K562 (cell line): ENCODE results near the gene TSR3. TPM values are rescaled to one million over a fixed set of nuclear protein-coding genes. Genes with fewer than 3 reads are reported as not detected.

Experiments
- CBX1 ChIP-seq: sonication (generic); IDR thresholded peaks from 2 replicates; pipeline ENCODE4 v1.6.1; 2016; ENCODE audit warnings: antibody characterized with exemption, low read depth, mild to moderate bottlenecking
- NCOA1 ChIP-seq: fragments of 450-650 bp; IDR thresholded peaks from 2 replicates; pipeline ENCODE4 v1.6.1; 2016; ENCODE audit warnings: low read depth
- SP2 ChIP-seq: IDR thresholded peaks from 2 replicates; pipeline ENCODE4 v1.6.1; 2011; ENCODE audit warnings: mild to moderate bottlenecking, low read depth, low read length, moderate library complexity; ENCODE audit not compliant: poor library complexity, severe bottlenecking; ENCODE audit errors: extremely low read depth
- ZNF584 ChIP-seq: fragments of 200-800 bp; sonication (Bioruptor generic); IDR thresholded peaks from 2 replicates; pipeline ENCODE4 v1.6.1; 2016; ENCODE audit warnings: low read depth, mild to moderate bottlenecking, missing genetic modification characterization, missing compliant biosample characterization
- polyA plus RNA-seq, 8 experiments: library from polyadenylated mRNA; depleted of rRNA in 4 of 8; stranded (reverse) in 5 of 8; unstranded in 3 of 8; fragments of >200 nt; fragmentation: Nextera tagmentation in 2 of 8; fragmentation: Illumina TruSeq in 1 of 8; extraction: Ambion mirVana in 2 of 8; extraction: Trizol in 1 of 8; gene quantifications; 2 replicates each; pipeline versions ENCODE4 v1.2.1 to v1.2.3, GENCODE V29; 2011 to 2014; ENCODE audit warnings: inconsistent platforms in 1 of 8, missing spikeins in 1 of 8
- total RNA-seq, 7 experiments: library from RNA; depleted of rRNA in 6 of 7; stranded (reverse); fragments of >200 nt in 6 of 7; fragmentation: Illumina TruSeq in 2 of 7; extraction: Trizol in 2 of 7; gene quantifications; 2 replicates each; pipeline versions ENCODE4 v1.2.1 to v1.2.3, GENCODE V29; 2011 to 2021; ENCODE audit warnings: low replicate concordance in 1 of 7
- TF ChIP-seq, protein P1 (sequence below), 2 experiments: fragments of 450-650 bp; IDR thresholded peaks; 2 replicates each; pipeline ENCODE4 v1.6.1; 2016
- TF ChIP-seq, protein P2 (sequence below): IDR thresholded peaks from 3 replicates; pipeline ENCODE4 v1.6.1; 2011; ENCODE audit warnings: borderline replicate concordance, mild to moderate bottlenecking; ENCODE audit not compliant: insufficient read length, insufficient read depth
- TF ChIP-seq, protein P3 (sequence below): sonication (generic); formaldehyde crosslinking; IDR thresholded peaks from 2 replicates; pipeline ENCODE4 v1.8.0; 2022; ENCODE audit warnings: mild to moderate bottlenecking, missing genetic modification reagents
- TF ChIP-seq, protein P4 (sequence below): fragments of 450-650 bp; IDR thresholded peaks from 2 replicates; pipeline ENCODE4 v1.6.1; 2016; ENCODE audit warnings: low read depth

Gene TSR3
- total and polyA plus RNA-seq, 9 of the 15 experiments (the other 6 are each of a cell fraction or from before 2014, with no cell fraction given), result 1.5 to 74.8 (median 16.5) TPM

GRCh38 chr16:1351582-1352362 is at the start of gene TSR3, which contains the start of gene GNPTG (continued):
- TF ChIP-seq, protein P1, sequence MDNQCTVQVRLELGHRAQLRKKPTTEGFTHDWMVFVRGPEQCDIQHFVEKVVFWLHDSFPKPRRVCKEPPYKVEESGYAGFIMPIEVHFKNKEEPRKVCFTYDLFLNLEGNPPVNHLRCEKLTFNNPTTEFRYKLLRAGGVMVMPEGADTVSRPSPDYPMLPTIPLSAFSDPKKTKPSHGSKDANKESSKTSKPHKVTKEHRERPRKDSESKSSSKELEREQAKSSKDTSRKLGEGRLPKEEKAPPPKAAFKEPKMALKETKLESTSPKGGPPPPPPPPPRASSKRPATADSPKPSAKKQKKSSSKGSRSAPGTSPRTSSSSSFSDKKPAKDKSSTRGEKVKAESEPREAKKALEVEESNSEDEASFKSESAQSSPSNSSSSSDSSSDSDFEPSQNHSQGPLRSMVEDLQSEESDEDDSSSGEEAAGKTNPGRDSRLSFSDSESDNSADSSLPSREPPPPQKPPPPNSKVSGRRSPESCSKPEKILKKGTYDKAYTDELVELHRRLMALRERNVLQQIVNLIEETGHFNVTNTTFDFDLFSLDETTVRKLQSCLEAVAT (IDR thresholded peaks at IDR 0.05), result no peak
- TF ChIP-seq, protein P2, sequence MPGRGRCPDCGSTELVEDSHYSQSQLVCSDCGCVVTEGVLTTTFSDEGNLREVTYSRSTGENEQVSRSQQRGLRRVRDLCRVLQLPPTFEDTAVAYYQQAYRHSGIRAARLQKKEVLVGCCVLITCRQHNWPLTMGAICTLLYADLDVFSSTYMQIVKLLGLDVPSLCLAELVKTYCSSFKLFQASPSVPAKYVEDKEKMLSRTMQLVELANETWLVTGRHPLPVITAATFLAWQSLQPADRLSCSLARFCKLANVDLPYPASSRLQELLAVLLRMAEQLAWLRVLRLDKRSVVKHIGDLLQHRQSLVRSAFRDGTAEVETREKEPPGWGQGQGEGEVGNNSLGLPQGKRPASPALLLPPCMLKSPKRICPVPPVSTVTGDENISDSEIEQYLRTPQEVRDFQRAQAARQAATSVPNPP, result no peak
- TF ChIP-seq ZNF584 (CRISPR knock-in tag), result no peak
- peak; percentile 52 for TF ChIP-seq SP2
- TF ChIP-seq, protein P3, sequence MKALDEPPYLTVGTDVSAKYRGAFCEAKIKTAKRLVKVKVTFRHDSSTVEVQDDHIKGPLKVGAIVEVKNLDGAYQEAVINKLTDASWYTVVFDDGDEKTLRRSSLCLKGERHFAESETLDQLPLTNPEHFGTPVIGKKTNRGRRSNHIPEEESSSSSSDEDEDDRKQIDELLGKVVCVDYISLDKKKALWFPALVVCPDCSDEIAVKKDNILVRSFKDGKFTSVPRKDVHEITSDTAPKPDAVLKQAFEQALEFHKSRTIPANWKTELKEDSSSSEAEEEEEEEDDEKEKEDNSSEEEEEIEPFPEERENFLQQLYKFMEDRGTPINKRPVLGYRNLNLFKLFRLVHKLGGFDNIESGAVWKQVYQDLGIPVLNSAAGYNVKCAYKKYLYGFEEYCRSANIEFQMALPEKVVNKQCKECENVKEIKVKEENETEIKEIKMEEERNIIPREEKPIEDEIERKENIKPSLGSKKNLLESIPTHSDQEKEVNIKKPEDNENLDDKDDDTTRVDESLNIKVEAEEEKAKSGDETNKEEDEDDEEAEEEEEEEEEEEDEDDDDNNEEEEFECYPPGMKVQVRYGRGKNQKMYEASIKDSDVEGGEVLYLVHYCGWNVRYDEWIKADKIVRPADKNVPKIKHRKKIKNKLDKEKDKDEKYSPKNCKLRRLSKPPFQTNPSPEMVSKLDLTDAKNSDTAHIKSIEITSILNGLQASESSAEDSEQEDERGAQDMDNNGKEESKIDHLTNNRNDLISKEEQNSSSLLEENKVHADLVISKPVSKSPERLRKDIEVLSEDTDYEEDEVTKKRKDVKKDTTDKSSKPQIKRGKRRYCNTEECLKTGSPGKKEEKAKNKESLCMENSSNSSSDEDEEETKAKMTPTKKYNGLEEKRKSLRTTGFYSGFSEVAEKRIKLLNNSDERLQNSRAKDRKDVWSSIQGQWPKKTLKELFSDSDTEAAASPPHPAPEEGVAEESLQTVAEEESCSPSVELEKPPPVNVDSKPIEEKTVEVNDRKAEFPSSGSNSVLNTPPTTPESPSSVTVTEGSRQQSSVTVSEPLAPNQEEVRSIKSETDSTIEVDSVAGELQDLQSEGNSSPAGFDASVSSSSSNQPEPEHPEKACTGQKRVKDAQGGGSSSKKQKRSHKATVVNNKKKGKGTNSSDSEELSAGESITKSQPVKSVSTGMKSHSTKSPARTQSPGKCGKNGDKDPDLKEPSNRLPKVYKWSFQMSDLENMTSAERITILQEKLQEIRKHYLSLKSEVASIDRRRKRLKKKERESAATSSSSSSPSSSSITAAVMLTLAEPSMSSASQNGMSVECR (CRISPR knock-in tag), result peak; percentile 100
- TF ChIP-seq CBX1, result peak; percentile 92
- TF ChIP-seq, protein P4, sequence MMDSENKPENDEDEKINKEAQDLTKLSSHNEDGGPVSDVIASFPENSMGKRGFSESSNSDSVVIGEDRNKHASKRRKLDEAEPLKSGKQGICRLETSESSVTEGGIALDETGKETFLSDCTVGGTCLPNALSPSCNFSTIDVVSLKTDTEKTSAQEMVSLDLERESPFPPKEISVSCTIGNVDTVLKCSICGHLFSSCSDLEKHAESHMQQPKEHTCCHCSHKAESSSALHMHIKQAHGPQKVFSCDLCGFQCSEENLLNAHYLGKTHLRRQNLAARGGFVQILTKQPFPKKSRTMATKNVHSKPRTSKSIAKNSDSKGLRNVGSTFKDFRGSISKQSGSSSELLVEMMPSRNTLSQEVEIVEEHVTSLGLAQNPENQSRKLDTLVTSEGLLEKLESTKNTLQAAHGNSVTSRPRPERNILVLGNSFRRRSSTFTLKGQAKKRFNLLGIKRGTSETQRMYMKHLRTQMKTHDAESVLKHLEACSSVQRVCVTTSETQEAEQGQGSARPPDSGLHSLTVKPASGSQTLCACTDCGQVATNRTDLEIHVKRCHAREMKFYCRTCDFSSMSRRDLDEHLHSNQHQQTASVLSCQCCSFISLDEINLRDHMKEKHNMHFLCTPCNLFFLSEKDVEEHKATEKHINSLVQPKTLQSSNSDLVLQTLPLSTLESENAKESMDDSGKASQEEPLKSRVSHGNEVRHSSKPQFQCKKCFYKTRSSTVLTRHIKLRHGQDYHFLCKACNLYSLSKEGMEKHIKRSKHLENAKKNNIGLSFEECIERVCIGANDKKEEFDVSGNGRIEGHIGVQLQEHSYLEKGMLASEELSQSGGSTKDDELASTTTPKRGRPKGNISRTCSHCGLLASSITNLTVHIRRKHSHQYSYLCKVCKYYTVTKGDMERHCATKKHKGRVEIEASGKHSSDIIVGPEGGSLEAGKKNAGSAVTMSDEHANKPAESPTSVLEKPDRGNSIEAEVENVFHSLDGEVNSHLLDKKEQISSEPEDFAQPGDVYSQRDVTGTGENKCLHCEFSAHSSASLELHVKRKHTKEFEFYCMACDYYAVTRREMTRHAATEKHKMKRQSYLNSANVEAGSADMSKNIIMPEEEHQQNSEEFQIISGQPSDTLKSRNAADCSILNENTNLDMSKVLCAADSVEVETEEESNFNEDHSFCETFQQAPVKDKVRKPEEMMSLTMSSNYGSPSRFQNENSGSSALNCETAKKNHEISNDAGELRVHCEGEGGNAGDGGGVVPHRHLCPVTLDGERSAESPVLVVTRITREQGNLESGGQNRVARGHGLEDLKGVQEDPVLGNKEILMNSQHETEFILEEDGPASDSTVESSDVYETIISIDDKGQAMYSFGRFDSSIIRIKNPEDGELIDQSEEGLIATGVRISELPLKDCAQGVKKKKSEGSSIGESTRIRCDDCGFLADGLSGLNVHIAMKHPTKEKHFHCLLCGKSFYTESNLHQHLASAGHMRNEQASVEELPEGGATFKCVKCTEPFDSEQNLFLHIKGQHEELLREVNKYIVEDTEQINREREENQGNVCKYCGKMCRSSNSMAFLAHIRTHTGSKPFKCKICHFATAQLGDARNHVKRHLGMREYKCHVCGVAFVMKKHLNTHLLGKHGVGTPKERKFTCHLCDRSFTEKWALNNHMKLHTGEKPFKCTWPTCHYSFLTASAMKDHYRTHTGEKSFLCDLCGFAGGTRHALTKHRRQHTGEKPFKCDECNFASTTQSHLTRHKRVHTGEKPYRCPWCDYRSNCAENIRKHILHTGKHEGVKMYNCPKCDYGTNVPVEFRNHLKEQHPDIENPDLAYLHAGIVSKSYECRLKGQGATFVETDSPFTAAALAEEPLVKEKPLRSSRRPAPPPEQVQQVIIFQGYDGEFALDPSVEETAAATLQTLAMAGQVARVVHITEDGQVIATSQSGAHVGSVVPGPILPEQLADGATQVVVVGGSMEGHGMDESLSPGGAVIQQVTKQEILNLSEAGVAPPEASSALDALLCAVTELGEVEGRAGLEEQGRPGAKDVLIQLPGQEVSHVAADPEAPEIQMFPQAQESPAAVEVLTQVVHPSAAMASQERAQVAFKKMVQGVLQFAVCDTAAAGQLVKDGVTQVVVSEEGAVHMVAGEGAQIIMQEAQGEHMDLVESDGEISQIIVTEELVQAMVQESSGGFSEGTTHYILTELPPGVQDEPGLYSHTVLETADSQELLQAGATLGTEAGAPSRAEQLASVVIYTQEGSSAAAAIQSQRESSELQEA, result 0 out of 2 replicates have a peak, but pooled peaks have one; percentile 21
- TF ChIP-seq NCOA1, result no peak
